Fibroblast of villous mesenchyme (primary cell): ENCODE measurements around the gene WHRN. TPM values are rescaled to one million over a fixed set of nuclear protein-coding genes. Genes with fewer than 3 reads are reported as not detected.

Experiments
- DNase-seq: peaks from one replicate; pipeline ENCODE4 v3.0.0-alpha.2; 2010; ENCODE audit warnings: low read depth
- H3K4me3 ChIP-seq: 2 replicates; pipeline ENCODE4 v1.5.1; 2011; ENCODE audit warnings: low read depth, mild to moderate bottlenecking, low read length
- CTCF ChIP-seq: IDR thresholded peaks from 2 replicates; pipeline ENCODE4 v1.5.1; 2012; ENCODE audit warnings: low read depth, mild to moderate bottlenecking, low read length; ENCODE audit not compliant: insufficient read depth
- total RNA-seq: library from RNA; depleted of rRNA; stranded (reverse); fragments of >200 nt; gene quantifications from 2 replicates; pipeline ENCODE4 v1.2.3, GENCODE V29; 2012

Gene WHRN
- total RNA-seq, 1 donor: 1.3 TPM

- no peak for TF ChIP-seq CTCF
- H3K4me3 ChIP-seq: no peak overlapping the region
- DNase-seq: no peak
These were observed 11.6 kb downstream of the WHRN start for GRCh38 chr9:114493521-114494184.

- no peak for DNase-seq
- no peak for TF ChIP-seq CTCF
These were observed 12.3 kb downstream of the WHRN start for GRCh38 chr9:114492991-114493390.

GRCh38 chr9:114491430-114492003 is 13.8 kb downstream of the WHRN start:
- no peak for TF ChIP-seq CTCF
- H3K4me3 ChIP-seq: no peak overlapping the region
- no peak for DNase-seq

More at GRCh38 chr9:114492991-114493390, 12.3 kb downstream of the WHRN start:
- no peak overlapping the region for H3K4me3 ChIP-seq

GRCh38 chr9:114489928-114490327 is 15.3 kb downstream of the WHRN start:
- no peak overlapping the region for H3K4me3 ChIP-seq
- TF ChIP-seq CTCF: no peak

GRCh38 chr9:114488398-114489129 is 16.7 kb downstream of the WHRN start:
- H3K4me3 ChIP-seq: no peak overlapping the region
- TF ChIP-seq CTCF: no peak
- no peak for DNase-seq

More at GRCh38 chr9:114489928-114490327, 15.3 kb downstream of the WHRN start:
- DNase-seq: no peak

GRCh38 chr9:114487607-114488300 is 17.5 kb downstream of the WHRN start:
- peak; percentile 71 for DNase-seq
- TF ChIP-seq CTCF: peak; percentile 98
- H3K4me3 ChIP-seq: no peak overlapping the region
